NOMO-1 (cell line): ENCODE results near the gene ZMAT5.
A peak's percentile ranks its signal among the peaks of the same experiment; 100 is the strongest.

Source experiments
- DNase-seq, 2 experiments: peaks; one replicate each; lab custom pipeline; 2025; ENCODE audit not compliant: unreplicated experiment in 2 of 2; lab: John Stamatoyannopoulos, UW

Gene ZMAT5

DNA sequence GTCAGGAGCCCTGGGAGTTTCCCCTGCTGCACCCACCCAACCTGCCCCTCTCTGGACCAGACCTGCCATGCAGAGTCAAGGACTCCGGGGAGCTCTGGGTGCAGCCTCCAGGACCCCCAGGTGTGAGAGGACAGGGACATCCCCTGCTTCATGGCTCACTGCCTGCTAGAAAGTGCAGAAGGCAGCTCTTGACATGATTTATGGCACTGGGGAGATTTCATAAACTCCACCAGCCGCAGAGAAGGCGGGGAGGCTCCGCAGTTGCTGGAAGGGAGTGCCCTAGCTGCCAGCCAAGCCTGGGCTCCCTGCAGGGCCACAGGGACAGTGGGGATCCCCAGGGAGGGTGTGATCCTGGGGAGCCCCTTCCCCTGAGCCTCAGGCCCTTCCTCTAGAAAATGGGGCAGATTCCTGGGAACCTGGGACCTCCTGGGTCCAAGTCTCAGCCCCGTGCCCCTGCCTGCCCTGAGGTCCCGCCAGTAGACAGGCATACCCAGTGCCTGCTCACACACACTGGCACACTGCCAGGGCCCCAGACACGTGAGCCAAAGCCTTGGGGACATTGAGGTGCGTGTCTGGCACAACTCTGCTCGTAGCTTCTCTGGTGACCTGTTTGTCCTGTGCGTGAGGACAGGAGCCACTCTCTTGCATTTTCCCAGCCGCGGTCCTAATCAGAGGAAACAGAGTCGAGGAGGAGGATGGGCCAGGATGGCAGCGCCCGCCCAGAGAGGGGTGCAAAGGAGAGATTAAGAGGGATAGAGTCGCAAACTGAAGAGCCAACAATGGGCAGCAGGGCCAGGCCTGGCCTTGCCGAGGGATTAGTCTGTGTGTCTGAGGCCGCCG is 33.2 kb downstream of the ZMAT5 start:
- DNase-seq: peak; percentile 79 to 85

DNA sequence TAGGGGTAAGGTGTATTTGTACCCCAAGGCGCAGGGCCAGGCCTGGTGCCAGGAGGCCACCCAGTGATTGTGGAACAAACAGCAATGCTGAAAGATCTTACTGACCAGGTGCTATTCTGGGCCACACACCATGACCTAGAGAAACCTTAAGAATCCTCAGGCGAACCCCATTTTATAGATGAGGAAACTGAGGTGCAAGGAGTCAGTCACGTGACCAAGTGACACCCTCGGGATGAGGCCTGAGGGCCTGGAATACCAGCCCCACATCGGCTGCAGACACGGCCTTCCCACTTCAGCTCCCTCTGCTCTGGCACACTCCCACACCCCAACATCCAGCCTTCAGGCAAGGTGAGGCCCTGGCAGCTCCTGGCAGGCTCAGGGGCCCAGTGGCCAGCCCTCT is 33.9 kb downstream of the ZMAT5 start:
- no peak for DNase-seq

DNA sequence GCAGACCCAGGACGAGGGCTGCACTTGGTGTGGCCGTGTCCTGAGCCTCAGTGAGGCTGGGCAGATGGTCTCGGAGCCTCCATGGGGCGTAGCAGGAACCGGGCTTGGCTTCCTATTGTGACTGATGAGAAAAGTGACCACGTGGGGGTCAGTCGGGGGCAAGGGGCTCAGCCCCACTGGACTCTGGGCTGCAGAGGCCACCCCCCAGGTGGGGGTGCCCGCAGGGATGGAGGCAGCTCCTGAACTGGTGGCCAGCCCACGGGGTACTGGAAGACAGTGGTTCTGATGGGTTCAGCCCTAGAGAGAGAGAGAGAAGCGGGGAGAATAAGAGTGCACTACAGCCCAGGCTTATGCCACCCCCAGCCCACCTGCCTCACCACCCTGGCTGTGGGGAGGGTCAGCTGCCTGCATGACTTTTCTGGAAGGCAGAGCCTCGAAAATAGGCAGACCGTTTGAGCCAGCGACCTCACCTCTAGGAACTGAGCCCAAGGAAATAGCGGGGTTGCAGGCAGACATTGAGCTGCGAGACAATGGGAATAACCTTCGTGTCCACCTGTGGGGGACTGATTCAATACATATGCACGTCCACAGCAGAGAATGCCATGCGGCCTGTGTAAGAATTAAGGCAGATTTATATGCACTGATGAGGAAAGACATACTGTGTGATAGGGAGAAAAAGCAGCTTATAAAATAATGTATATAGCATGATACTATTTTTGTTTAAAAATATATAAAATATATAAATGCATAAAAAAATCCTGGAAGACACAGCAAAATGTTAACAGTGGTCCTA is 35.6 kb downstream of the ZMAT5 start:
- no peak for DNase-seq

DNA sequence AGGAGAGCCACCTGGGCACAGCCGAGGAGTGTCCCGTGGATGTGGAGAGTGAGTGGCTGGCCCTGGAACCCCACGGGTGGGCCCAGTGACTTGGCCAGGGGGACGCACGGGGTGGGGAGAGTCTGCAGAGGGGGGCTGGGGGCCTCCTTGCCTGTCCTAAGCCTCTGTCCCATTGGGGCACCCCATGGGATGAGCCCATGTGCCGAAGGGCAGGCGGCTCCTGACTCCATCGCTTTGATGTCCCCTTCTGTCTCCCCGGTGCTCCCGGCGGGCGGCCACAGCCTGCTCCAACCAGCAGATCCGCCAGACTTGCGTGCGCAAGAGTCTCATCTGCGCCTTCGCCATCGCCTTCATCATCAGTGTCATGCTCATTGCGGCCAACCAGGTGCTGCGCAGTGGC is 37.6 kb downstream of the ZMAT5 start:
- no peak for DNase-seq

DNA sequence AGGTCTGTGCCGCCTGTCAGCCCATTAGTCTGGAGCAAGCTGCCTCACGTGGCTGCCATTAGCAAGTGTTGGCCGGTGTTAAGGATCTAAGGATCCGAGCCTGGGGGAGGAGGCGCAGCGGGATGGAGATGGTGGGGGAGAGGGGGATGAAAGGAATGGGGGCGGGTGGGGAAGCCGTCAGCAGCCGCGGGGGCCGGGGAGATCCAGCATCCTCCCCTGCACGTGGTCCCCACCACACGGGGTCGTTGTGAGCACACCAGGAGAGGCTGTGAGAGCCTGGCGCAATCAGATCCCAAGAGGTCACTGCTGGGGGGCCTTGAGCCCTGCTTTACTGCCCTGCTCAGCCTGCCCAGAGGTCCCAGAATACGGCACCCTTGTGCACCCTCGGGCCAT is 39.7 kb downstream of the ZMAT5 start:
- peak in 1 of 2 experiments; percentile 4 for DNase-seq

DNA sequence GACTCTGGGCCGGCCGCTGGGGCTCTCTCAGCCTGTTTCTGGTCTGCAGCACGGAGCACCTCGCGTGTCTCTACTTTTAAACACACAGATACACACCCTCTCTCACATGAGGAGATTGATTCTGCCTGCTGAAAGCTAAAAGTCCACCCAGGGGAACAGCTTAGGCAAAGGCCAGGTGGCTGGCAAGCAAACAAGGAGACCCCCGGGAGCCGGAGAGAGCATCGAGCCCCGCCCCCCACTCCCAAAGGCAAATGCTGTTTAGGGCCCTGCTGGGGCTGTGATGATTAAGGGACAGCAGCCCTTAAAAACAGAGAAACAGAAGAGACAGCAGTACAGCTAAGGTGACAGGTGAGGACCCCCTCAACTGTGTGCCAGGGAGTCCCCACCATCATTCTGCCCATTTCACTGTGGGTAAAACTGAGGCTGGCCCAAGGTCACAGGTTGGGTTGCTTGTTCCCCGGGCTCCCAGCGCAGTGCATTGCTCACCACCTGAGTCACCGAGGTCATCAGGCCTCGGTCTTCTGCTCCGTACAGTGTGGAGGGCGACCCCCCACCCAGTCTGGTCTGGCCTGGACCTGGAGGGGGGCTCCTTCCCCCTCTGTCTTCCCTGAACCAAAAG is 40.2 kb downstream of the ZMAT5 start:
- DNase-seq: no peak

DNA sequence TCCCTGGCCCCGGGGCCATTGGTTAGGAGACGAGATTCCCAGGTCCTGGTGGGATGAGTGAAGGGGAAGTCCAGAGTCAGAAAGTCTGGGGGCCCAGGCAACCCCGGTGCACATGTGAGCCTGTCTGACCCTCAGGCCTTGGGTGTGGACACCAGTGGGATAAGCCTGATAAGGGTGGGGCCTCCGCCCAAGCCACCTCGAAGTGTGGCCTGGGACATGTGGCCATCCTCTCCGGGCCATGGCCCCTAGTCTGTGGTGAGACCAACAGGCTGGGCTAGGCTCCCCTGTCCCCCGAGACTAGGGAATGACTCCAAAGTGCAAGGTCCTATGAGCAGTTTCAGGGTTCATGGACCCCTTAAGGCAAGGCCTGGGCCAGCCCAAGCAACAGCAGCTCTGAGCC is 40.7 kb downstream of the ZMAT5 start:
- no peak for DNase-seq

DNA sequence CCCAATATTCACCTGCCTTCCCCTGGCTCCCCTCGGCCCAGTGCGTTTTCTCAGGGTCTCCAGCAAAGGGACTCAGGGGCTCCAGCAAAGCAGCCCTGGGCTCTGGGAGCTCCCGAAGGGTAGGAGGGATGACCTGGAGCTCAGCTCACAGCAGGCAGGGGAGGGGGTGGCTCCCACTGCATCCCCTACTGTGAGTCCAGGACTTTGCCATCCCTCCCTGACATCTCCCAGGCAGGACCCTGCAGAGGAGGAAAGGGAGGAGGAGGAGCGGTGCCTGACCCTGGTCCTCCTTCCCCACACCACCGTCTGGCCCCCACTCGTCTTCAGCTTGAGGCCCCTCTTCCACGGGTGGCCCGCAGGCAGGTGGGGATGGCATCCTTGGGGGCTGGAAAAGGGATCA is 42.0 kb downstream of the ZMAT5 start:
- DNase-seq: no peak

DNA sequence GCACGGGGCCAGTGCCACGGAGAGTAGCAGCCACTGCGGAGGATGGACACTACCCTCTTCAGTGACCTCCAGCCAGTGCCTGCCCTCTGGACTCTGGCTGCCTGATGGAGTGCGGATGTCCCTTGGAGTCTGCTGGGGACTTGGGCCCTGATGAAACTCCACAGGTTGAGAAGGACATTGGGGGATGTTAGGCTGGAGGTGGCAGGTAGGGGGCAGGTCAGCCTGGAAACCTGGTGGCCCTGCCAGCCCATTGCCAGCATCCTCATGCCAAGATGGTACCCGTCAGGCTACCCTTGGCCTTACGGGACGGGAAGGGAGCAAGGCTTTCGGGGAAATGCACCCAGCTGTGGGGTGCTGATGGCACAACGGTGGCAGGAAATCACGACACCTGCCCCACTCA is 43.0 kb downstream of the ZMAT5 start:
- no peak for DNase-seq

DNA sequence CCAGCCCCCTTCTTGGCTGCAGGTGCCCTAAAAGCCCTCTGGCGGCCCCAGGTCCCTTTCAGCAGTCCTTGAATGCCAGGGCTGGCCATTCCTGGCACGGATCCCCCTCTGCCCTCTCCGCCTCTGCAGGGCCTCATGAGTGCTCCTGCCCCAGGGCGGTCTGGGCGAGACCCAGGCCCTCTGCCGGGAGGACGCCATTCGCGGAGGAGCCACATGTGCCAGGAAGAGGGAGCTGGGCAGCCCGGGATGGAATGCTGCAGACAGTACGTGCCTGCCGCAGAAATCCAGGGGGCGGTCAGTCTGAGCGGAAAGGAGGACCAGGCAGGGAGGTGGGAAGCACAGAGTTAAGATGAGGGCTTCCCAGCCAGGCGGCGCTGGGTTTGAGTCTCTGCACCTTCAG is 44.2 kb downstream of the ZMAT5 start:
- no peak for DNase-seq

DNA sequence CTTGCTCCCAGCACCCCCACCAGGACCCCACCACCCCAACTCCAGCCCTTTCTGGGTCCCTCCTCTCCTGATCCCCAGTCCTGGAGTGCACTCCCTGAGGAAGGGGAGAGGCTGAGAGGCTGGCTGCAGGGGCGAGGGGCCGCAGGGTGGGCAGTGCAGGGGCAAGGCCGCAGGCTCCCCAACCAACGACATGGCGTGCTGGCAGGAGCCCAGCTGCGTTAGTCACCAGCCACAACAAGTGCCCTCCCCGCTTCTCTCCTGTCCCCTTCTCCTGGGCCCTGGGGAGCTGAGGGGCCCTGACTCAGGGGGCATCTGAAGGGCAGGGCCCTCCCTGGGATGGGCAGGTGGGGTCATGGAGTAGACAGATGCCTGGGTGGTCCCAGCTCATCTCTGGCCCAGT is 44.7 kb downstream of the ZMAT5 start:
- DNase-seq: no peak

DNA sequence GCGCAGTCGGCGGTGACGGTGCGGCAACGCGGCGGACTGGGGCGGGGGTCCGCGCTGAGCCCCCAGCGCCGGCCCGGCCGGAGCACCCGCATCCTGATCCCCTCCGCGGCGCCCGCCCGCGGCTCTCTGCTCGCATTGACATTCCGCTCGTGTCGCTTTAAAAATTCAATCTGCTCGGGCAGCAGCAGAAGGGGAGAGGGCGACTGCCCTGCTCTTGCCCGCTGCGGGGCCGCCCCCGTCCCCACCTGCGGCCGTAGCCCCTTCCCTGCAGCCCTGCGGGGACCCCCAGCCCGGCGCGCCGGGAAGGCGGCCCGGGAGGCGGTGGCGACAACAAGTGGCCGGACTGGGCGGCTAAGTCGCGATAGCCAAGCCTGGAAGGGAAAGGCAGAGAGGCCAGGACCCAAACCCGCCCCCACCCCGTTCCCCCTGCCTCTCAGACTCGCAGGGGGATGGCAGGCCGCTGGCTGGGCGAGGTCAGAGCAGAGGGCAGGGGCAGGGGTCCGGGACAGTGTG is 45.9 kb downstream of the ZMAT5 start:
- no peak for DNase-seq

DNA sequence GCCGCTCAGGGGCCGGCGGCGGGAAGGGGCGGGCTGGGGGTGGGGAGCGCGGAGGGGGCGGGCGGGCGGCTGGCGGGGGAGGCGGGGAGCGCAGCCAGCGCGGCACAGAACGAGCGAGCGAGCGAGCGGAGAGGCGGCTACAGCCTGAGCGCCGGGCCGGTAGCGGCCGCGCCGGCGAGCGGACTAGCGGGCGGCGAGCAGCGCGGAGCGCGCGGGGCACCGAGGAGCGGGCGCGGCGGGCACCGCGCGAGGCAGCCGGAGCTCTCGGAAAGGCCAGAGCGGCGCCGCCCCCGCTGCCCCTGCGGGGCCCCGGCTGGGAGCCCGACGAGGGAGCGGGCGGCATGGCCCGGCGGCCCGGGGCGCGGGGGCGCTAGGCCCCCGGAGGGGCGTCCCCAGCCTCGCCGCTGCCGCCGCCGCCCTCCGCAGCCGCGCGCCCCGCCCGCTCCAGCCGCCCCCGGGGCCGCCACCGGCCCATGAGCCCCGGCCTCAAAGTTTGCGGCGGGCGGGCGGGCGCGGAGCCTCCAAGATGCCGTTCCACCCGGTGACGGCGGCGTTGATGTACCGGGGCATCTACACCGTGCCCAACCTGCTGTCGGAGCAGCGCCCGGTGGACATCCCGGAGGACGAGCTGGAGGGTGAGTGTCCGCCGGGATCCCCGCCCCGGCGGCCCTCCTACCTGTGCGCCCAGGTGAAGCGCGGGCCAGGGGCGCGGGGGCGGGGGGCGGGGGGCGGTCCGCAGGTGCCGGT is 46.7 kb downstream of the ZMAT5 start, which contains the start of gene CABP7:
CABP7 (plus strand) TSS at position 105 of the 747 bp plus-strand sequence; CDS start at position 527, 422 bp downstream.
- no peak for DNase-seq

DNA sequence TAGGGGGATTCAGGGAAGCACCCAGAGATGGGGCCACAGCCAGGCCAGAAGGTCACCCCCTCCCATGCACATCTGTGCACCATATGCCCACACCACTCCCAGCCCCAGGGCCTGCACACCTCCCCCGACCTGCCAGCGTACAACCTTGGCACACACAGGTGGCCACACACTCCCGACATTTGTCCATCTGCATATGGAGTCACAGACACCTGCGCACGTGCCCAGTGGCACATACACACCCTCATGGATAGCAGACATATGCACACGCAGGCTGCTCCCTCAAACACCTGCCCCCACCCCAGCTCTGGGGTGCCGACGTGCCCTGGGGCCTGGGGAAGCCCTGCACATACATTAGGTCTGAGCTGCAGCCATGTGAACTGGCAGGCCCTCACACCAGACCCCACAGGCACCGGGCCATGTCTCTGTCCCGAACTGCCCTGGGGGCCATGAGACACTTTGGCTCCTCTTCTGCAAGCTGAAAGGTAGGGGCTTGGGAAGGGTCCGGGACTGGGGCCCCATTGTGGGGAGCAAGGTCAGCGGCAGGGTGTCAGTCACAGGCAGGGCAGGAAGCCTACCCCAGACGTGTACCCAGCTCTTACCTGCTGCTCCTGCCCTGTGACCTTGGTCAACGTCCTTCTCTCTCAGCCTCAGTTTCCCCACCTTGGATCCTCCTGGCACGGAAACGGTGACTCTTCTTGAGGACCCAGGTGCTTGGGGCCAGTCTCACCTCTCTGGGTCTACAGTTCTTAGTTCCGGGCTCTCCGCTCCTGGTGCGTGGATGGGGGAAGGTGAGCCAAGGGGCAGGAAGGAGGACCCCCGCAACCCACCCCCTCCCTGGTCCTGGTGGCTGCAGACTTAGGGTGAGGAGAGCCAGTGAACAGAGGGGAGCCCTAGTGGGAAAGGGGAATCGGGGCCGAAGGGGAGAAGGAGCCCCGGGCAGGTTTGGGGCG is 47.6 kb downstream of the ZMAT5 start:
- no peak for DNase-seq

DNA sequence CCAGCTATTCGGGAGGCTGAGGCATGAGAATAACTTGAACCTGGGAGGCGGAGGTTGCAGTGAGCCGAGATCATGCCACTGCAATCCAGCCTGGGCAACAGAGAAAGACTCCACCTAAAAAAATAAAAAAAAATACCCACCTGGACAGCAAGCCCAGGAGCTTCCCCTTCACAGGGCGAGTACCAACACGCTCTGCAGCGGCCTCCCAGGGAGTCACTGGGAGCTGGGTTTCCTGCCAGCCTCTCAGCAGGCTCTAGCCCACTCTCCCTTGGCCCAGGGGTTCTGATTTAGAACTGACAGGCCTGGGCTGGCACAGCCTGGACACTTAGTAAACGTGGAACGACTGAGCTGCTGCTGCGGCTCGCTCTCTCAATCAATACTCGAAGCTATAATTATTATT is 49.0 kb downstream of the ZMAT5 start:
- no peak for DNase-seq

DNA sequence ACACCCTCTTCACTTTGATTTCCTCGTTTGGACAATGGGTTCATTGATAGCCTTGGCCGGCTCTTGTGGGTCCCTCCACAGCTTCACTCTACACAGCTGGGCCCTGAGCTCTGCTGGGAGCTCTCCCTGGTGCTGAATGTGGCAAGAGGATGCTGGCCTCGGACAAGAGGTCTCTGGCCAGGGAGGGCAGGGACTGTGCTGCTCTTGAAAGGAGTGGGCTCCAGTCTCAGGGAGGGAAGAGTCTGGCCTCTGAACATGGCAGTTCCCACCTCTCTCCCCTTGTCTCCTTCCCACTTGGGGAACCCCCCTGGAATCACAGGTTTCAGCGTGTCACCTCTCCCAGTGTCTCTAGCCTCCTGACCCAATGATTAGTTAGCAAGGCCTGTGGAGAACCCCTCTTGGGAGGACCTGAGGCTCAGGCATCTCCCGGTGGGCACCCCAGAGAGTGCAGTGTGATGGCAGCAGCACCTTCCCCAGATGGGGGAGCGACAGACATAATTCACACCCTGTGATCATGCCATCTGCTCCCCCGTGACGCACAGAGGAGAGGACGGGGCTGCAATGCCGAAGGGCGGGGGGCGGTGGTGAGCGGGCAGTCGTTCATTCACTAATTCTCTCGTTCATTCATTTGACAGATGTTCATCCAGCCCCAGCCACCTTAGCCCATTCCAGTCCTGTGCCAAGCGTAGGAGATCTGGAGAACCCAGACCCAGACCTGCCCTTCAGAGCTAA is 49.8 kb downstream of the ZMAT5 start:
- DNase-seq: peak; percentile 17 to 33

DNA sequence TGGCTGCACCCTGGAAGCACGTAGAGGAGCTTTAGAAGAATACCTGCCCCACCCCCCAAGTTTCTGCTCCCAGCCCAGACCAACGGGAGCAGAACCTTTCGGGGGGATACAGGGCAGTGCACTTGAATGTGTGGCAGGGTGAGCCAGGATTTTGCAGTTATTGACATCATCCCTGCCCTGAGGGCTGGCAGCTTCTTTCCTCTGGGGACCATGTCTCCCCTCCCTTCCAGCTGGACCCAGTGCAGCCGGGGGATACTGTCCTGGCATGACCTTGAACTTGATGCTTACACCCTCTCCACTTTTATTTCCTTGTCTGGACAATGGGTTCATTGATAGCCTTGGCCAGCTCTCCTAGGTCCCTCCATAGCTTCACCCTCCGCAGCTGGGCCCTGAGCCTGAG is 51.1 kb downstream of the ZMAT5 start:
- DNase-seq: no peak

DNA sequence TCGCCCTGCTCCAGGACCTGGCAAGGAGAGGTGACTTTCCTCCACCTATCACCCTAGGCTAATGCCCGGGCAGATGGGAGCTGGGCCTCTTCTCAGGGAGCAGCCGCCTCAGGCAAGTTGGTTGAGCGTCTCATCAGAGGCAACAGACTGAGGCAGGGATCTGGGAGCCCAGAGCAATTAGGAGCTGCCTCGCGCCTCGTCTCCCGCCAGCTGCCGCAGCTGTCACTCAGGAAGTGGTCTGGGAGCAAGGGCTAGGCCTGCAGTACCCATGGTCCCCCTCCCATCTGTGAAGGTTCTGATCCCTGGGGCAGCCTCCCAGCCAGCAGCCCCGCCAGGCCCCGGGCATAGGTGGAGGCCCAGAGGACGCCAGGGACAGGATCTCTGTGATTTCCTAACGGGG is 51.6 kb downstream of the ZMAT5 start:
- no peak for DNase-seq

DNA sequence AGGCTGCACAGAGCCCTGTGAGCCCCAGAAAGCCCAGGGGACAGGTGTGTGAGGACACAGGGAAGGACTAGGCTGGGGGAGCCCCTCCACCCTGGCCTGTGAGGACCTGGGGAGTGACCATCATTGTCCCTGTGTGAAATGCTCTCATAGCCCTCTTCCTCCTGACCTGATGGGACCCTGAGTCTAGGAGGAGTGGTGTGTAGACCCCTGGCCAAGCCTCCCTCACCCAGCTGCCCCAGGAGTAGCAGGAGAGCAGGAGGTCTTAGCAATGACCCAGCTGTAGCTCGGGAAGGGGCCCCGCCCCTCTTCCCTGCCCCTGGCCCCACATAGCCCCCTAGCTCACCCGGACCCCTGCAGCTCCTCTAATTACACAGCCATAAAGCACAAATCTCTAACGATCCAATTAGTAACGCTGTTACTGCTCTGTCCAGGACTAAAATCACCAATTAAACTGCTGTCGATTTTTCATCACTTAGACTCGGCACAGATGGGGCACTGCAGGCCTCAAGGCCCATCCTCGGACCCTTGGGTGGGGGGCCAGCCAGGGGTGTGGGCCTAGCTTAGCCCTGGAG is 53.6 kb downstream of the ZMAT5 start:
- no peak for DNase-seq
